Measurements from ENCODE around the gene ACYP2.

GRCh38 chr2:54279385-54279784 is 164.0 kb downstream of the ACYP2 start:
- TF ChIP-seq, protein P1, sequence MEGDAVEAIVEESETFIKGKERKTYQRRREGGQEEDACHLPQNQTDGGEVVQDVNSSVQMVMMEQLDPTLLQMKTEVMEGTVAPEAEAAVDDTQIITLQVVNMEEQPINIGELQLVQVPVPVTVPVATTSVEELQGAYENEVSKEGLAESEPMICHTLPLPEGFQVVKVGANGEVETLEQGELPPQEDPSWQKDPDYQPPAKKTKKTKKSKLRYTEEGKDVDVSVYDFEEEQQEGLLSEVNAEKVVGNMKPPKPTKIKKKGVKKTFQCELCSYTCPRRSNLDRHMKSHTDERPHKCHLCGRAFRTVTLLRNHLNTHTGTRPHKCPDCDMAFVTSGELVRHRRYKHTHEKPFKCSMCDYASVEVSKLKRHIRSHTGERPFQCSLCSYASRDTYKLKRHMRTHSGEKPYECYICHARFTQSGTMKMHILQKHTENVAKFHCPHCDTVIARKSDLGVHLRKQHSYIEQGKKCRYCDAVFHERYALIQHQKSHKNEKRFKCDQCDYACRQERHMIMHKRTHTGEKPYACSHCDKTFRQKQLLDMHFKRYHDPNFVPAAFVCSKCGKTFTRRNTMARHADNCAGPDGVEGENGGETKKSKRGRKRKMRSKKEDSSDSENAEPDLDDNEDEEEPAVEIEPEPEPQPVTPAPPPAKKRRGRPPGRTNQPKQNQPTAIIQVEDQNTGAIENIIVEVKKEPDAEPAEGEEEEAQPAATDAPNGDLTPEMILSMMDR (IDR thresholded peaks at IDR 0.05; ENCODE audit: borderline replicate concordance, extremely low read depth, low read length, poor library complexity, severe bottlenecking), result no peak
- no peak for TF ChIP-seq EZH2 (IDR thresholded peaks at IDR 0.05; ENCODE audit: borderline replicate concordance, low read depth, low read length, severe bottlenecking)

Measured in DND-41 (cell line).